PC-3 (cell line): ENCODE data around the gene FAM151B.

Source experiments
- EZH2 ChIP-seq: fragments of 300-600 bp; sonication (generic); IDR thresholded peaks from one replicate; pipeline ENCODE4 v1.6.1; 2017; ENCODE audit warnings: antibody characterized with exemption, mild to moderate bottlenecking, low read length; ENCODE audit not compliant: unreplicated experiment
- TF ChIP-seq, protein P1 (sequence below): fragments of 300-600 bp; sonication (generic); conservative IDR thresholded peaks from 2 replicates; pipeline ENCODE4 v1.5.1; 2017; ENCODE audit warnings: antibody characterized with exemption, low read depth, mild to moderate bottlenecking, low read length

- TF ChIP-seq, protein P1, sequence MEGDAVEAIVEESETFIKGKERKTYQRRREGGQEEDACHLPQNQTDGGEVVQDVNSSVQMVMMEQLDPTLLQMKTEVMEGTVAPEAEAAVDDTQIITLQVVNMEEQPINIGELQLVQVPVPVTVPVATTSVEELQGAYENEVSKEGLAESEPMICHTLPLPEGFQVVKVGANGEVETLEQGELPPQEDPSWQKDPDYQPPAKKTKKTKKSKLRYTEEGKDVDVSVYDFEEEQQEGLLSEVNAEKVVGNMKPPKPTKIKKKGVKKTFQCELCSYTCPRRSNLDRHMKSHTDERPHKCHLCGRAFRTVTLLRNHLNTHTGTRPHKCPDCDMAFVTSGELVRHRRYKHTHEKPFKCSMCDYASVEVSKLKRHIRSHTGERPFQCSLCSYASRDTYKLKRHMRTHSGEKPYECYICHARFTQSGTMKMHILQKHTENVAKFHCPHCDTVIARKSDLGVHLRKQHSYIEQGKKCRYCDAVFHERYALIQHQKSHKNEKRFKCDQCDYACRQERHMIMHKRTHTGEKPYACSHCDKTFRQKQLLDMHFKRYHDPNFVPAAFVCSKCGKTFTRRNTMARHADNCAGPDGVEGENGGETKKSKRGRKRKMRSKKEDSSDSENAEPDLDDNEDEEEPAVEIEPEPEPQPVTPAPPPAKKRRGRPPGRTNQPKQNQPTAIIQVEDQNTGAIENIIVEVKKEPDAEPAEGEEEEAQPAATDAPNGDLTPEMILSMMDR: no peak
- TF ChIP-seq EZH2: no peak
These were observed 66.7 kb downstream of the FAM151B start for GRCh38 chr5:80554646-80555045.
